AG04450 (cell line): ENCODE measurements around the gene ATAD3C. TPM values are rescaled to one million over a fixed set of nuclear protein-coding genes. Genes with fewer than 3 reads are reported as not detected.
A peak's percentile ranks its signal among the peaks of the same experiment; 100 is the strongest.
"Not testable (repeated sequence)": the region's sequence is repeated elsewhere in the genome, so short reads cannot be mapped to it uniquely, and the experiment has no call there.

ENCODE experiments used
- CTCF ChIA-PET: fragments of 300-600, 350-600 bp; formaldehyde crosslinking; extraction: SDS; loops from one replicate; lab custom pipeline; 2022; ENCODE audit warnings: antibody characterized with exemption, inconsistent platforms; lab: Charles Lee
- POLR2A ChIA-PET: fragments of 350-600 bp; formaldehyde crosslinking; extraction: SDS; loops from one replicate; lab custom pipeline; 2021; ENCODE audit warnings: antibody characterized with exemption, inconsistent platforms; lab: Yijun Ruan, JAX
- DNase-seq: peaks from one replicate; pipeline ENCODE4 v3.0.0-alpha.2; 2011; ENCODE audit warnings: low read depth, low spot score
- H3K27ac ChIP-seq: one replicate; pipeline ENCODE4 v1.5.1; 2012; ENCODE audit warnings: low read depth, low read length, control low read depth
- H3K27me3 ChIP-seq: one replicate; pipeline ENCODE4 v1.6.0; 2012; ENCODE audit warnings: low read length; ENCODE audit not compliant: control insufficient read depth, insufficient read depth
- H3K4me3 ChIP-seq: 2 replicates; pipeline ENCODE4 v1.5.1; 2011; ENCODE audit warnings: mild to moderate bottlenecking, low read depth, low read length, control low read depth
- H3K9me3 ChIP-seq: 2 replicates; pipeline ENCODE4 v1.5.1; 2012; ENCODE audit warnings: low read length; ENCODE audit not compliant: control insufficient read depth, insufficient read depth
- CTCF ChIP-seq: IDR thresholded peaks from 2 replicates; pipeline ENCODE4 v1.5.1; 2011; ENCODE audit warnings: low read depth, low read length, control low read depth, inconsistent platforms
- polyA plus RNA-seq: library from polyadenylated mRNA; depleted of rRNA; stranded (reverse); fragments of >200 nt; gene quantifications from 2 replicates; pipeline ENCODE4 v1.2.3, GENCODE V29; 2011

Gene ATAD3C
- polyA plus RNA-seq, 1 experiment, result not detected

DNA sequence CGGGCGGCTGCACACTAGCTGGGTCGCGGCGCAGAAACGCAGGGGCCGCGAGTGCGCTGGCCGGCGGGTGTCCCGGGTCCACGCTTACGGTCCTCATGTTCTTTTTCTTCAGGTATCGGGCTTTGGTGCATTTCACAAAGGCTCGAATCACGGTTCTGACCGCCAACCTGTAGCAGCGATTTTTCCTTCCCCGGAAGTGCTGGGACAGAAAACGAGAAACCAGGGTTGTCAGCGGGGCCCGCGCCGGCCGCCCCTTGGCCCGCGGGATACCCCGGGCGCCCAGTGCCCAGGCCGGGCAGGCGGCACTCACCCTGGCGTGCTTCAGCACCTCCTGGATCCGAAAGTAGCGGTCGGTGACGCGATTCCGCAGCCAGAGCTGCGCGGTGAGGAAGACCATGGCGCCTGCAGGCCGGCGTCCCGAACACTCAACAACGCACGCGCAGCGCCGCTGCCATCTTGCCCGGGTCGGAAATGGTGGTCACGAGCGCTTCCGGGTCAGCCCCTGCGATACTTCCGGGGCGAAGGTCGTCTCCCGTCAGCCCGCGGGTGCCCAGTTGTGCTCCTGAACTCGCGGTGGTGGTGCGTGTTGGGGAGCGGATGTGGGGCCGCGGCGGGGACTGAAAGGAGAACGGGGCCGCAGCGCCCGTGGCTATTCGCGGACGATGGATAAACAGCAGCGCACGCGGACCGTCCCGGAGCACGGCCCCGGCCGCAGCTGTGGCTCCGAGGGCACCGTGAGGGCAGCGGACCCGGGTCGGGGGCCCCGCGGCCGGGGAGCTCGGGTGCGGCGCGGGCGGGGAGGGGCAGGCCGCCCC lies 42.5 kb upstream of the ATAD3C start, which contains the start of gene MRPL20:
MRPL20 (minus strand) TSS at position 473 of the 815 bp plus-strand sequence; CDS start at position 397, 76 bp downstream.
- TF ChIP-seq CTCF, result no peak
- Histone ChIP-seq H3K4me3 (peak within 1 kb of the TSS; percentile 81), H3K27me3 (no peaks in the 10 kb centered on the region), H3K9me3 (peaks cover 9% of the 10 kb centered on the region), H3K27ac (peak within 1 kb of the TSS; percentile 11)
- ChIA-PET POLR2A (interaction anchor here (0.7 to 2.0 kb wide), 7 partner anchors 8 to 34 kb away, joined by 3 to 15 read pairs (median 4); partner anchors contain the start of genes AURKAIP1 and CCNL2), CTCF (interaction anchor here (0.8 kb wide), 1 partner anchor 22 kb away, joined by 3 read pairs; no protein-coding TSS in a partner anchor)
- DNase-seq, result peak; percentile 63

GRCh38 chr1:1407636-1408318 lies 41.7 kb upstream of the ATAD3C start:
- peak overlapping the region; percentile 81 for H3K4me3 ChIP-seq
- ChIA-PET CTCF (interaction anchor here (0.8 kb wide), 1 partner anchor 21 kb away, joined by 3 read pairs; no protein-coding TSS in a partner anchor), POLR2A (interaction anchor here (0.7 to 2.0 kb wide), 5 partner anchors 9 to 34 kb away, joined by 3 to 15 read pairs (median 4); partner anchors contain the start of genes AURKAIP1 and CCNL2)
- DNase-seq, result no peak
- TF ChIP-seq CTCF, result no peak
- no peak overlapping the region for H3K27ac ChIP-seq
- H3K27me3 ChIP-seq, result no peaks in the 10 kb centered on the region
- peaks cover 15% of the 10 kb centered on the region for H3K9me3 ChIP-seq

DNA sequence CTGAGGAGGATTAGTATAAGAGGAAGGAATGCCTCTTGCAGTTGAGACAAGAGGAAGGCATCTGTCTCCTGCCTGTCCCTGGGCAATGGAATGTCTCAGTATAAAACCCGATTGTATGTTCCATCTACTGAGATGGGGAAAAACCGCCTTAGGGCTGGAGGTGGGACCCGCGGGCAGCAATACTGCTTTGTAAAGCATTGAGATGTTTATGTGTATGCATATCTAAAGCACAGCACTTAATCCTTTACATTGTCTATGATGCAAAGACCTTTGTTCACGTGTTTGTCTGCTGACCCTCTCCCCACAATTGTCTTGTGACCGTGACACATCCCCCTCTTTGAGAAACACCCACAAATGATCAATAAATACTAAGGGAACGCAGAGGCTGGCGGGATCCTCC lies 39.3 kb upstream of the ATAD3C start:
- H3K27ac ChIP-seq, H3K4me3 ChIP-seq, H3K27me3 ChIP-seq, CTCF ChIA-PET, POLR2A ChIA-PET, DNase-seq: not testable (repeated sequence)
- H3K9me3 ChIP-seq, result peaks cover 15% of the 10 kb centered on the region

GRCh38 chr1:1411626-1412025 lies 37.9 kb upstream of the ATAD3C start:
- Histone ChIP-seq H3K4me3 (no peak overlapping the region), H3K9me3 (peaks cover 15% of the 10 kb centered on the region), H3K27ac (no peak overlapping the region), H3K27me3 (no peaks in the 10 kb centered on the region)
- CTCF ChIA-PET, result no interaction called here
- TF ChIP-seq CTCF, result no peak
- no peak for DNase-seq
- POLR2A ChIA-PET, result no interaction called here

DNA sequence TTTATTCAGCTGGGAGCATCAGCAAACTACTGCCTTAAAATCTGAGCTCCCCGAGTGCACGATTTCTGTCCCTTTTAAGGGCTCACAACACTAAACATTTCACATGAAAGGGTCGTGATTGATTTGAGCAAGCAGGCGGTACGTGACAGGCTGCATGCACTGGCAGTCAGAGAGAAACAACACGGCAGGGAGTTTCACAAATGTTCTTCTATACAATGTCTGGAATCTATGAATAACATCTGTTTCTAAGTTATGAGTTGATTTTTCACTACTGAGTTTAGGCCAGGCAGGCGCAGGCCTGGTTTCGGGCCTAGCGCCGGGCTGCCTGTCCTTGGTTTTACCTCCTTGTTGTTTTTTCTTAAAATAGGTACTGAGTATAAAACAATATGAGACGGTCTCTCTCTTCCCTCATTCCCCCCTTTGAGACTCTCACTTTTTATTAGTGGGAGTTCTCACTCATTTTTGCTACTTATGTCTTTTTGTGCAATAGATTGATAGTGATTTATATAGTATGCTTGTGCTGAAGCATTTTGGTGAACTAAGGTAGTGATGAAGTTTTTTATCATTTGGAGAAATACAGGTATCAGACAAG lies 37.1 kb upstream of the ATAD3C start:
- POLR2A ChIA-PET, H3K27ac ChIP-seq, H3K4me3 ChIP-seq, H3K27me3 ChIP-seq, DNase-seq, CTCF ChIA-PET: not testable (repeated sequence)
- peaks cover 15% of the 10 kb centered on the region for H3K9me3 ChIP-seq
